Measurements from ENCODE around the gene PLXNB3. TPM values are rescaled to one million over a fixed set of nuclear protein-coding genes. Genes with fewer than 3 reads are reported as not detected.
A peak's percentile ranks its signal among the peaks of the same experiment; 100 is the strongest.

The PLXNB3 gene
- total RNA-seq, 1 donor: 4.3 TPM

DNA sequence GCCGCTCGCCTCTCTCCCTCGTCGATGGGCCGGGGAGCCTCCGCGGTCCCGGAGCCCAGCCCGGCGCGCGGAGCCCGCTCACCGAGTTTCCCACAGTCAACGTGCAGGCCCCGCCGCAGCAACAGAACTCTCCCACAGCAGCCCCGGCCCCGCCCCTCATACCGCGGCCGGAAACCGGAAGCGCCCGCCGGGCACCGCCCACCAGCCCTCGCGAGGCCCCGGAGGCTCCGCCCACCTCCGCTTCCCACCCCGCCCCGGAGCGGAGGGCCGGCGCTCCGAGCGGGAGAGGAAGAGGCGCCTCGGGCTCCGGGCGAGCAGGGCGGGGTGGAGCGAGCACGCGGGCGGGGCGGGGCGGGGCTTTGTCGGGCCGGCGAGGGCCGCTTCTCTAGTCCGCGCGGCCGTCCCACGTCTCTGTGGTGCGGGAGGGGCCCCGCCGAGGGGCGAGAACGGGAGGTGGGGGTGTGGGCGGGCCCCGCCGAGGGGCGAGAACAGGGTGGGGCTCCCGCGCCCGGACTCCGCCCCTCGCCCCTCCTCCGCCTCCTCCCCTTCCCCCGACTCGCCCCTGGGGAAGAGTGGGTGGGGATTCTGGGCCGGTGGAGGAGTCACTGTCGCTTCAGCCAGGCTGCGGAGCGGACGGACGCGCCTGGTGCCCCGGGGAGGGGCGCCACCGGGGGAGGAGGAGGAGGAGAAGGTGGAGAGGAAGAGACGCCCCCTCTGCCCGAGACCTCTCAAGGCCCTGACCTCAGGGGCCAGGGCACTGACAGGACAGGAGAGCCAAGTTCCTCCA is 39.6 kb upstream of the PLXNB3 start, which contains the start of the genes ABCD1 and BCAP31:
Gene ABCD1 (plus strand): TSS at position 605 of the 787 bp plus-strand sequence. CDS start 411 bp downstream, outside the sequence.
Gene BCAP31 (minus strand): TSS at position 136 of the 787 bp plus-strand sequence. CDS start 1,143 bp downstream, outside the sequence.
- Histone ChIP-seq H3K4me1 (ENCODE audit: insufficient read depth, low read length) (peaks cover 27% of the 10 kb centered on the region), H3K27me3 (ENCODE audit: insufficient read depth, low read length) (no peaks in the 10 kb centered on the region), H3K79me2 (ENCODE audit: insufficient read depth, low read length) (peaks cover 43% of the 10 kb centered on the region), H4K20me1 (ENCODE audit: insufficient read depth, low read length) (peaks cover 10% of the 10 kb centered on the region), H3K4me2 (ENCODE audit: insufficient read depth, low read length) (peak within 1 kb of the TSS; percentile 83), H3K9me3 (ENCODE audit: low read depth, low read length) (no peaks in the 10 kb centered on the region), H2AFZ (ENCODE audit: low read length) (peak within 1 kb of the TSS; percentile 22), H3K27ac (ENCODE audit: low read depth, low read length) (peak within 1 kb of the TSS; percentile 65), H3K4me3 (ENCODE audit: insufficient read depth, low read length) (peak within 1 kb of the TSS; percentile 75), H3K36me3 (ENCODE audit: insufficient read depth, low read length) (peaks cover 14% of the 10 kb centered on the region)
- TF ChIP-seq, protein P1, sequence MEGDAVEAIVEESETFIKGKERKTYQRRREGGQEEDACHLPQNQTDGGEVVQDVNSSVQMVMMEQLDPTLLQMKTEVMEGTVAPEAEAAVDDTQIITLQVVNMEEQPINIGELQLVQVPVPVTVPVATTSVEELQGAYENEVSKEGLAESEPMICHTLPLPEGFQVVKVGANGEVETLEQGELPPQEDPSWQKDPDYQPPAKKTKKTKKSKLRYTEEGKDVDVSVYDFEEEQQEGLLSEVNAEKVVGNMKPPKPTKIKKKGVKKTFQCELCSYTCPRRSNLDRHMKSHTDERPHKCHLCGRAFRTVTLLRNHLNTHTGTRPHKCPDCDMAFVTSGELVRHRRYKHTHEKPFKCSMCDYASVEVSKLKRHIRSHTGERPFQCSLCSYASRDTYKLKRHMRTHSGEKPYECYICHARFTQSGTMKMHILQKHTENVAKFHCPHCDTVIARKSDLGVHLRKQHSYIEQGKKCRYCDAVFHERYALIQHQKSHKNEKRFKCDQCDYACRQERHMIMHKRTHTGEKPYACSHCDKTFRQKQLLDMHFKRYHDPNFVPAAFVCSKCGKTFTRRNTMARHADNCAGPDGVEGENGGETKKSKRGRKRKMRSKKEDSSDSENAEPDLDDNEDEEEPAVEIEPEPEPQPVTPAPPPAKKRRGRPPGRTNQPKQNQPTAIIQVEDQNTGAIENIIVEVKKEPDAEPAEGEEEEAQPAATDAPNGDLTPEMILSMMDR (IDR thresholded peaks at IDR 0.05; ENCODE audit: extremely low read depth, low read depth, low read length): no peak
- DNase-seq (ENCODE audit: insufficient read length, low spot score, missing footprints): peak; percentile 98

DNA sequence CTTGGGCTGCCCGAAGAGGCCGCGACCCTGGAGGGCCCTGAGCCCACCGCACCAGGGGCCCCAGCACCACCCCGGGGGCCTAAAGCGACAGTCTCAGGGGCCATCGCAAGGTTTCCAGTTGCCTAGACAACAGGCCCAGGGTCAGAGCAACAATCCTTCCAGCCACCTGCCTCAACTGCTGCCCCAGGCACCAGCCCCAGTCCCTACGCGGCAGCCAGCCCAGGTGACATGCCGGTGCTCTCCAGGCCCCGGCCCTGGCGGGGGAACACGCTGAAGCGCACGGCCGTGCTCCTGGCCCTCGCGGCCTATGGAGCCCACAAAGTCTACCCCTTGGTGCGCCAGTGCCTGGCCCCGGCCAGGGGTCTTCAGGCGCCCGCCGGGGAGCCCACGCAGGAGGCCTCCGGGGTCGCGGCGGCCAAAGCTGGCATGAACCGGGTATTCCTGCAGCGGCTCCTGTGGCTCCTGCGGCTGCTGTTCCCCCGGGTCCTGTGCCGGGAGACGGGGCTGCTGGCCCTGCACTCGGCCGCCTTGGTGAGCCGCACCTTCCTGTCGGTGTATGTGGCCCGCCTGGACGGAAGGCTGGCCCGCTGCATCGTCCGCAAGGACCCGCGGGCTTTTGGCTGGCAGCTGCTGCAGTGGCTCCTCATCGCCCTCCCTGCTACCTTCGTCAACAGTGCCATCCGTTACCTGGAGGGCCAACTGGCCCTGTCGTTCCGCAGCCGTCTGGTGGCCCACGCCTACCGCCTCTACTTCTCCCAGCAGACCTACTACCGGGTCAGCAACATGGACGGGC is 38.8 kb upstream of the PLXNB3 start:
- DNase-seq (ENCODE audit: insufficient read length, low spot score, missing footprints): peak; percentile 56
- Histone ChIP-seq H3K9me3 (ENCODE audit: low read depth, low read length) (no peaks in the 10 kb centered on the region), H3K4me2 (ENCODE audit: insufficient read depth, low read length) (peak overlapping the region; percentile 57), H3K4me3 (ENCODE audit: insufficient read depth, low read length) (peak overlapping the region; percentile 75), H3K27me3 (ENCODE audit: insufficient read depth, low read length) (no peaks in the 10 kb centered on the region), H4K20me1 (ENCODE audit: insufficient read depth, low read length) (peaks cover 6% of the 10 kb centered on the region), H3K4me1 (ENCODE audit: insufficient read depth, low read length) (peaks cover 27% of the 10 kb centered on the region), H3K27ac (ENCODE audit: low read depth, low read length) (peak overlapping the region; percentile 8), H3K36me3 (ENCODE audit: insufficient read depth, low read length) (peaks cover 6% of the 10 kb centered on the region), H3K79me2 (ENCODE audit: insufficient read depth, low read length) (peaks cover 36% of the 10 kb centered on the region), H2AFZ (ENCODE audit: low read length) (no peak overlapping the region)
- TF ChIP-seq, protein P1 (IDR thresholded peaks at IDR 0.05; ENCODE audit: extremely low read depth, low read depth, low read length): no peak

DNA sequence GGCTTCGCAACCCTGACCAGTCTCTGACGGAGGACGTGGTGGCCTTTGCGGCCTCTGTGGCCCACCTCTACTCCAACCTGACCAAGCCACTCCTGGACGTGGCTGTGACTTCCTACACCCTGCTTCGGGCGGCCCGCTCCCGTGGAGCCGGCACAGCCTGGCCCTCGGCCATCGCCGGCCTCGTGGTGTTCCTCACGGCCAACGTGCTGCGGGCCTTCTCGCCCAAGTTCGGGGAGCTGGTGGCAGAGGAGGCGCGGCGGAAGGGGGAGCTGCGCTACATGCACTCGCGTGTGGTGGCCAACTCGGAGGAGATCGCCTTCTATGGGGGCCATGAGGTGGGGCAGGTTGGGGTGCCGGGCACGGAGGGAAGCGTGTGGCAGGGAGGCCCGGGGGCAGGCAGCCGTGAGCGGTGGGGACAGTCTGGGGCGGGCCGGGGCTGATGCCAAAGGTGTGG is 38.2 kb upstream of the PLXNB3 start:
- H3K9me3 ChIP-seq (ENCODE audit: low read depth, low read length): no peaks in the 10 kb centered on the region
- peaks cover 6% of the 10 kb centered on the region for H4K20me1 ChIP-seq (ENCODE audit: insufficient read depth, low read length)
- TF ChIP-seq, protein P1 (IDR thresholded peaks at IDR 0.05; ENCODE audit: extremely low read depth, low read depth, low read length): no peak
- H3K79me2 ChIP-seq (ENCODE audit: insufficient read depth, low read length): peaks cover 31% of the 10 kb centered on the region
- H2AFZ ChIP-seq (ENCODE audit: low read length): no peak overlapping the region
- peaks cover under 1% of the 10 kb centered on the region for H3K36me3 ChIP-seq (ENCODE audit: insufficient read depth, low read length)
- H3K27ac ChIP-seq (ENCODE audit: low read depth, low read length): no peak overlapping the region
- H3K27me3 ChIP-seq (ENCODE audit: insufficient read depth, low read length): no peaks in the 10 kb centered on the region
- peak overlapping the region; percentile 51 for H3K4me3 ChIP-seq (ENCODE audit: insufficient read depth, low read length)
- H3K4me1 ChIP-seq (ENCODE audit: insufficient read depth, low read length): peaks cover 27% of the 10 kb centered on the region
- H3K4me2 ChIP-seq (ENCODE audit: insufficient read depth, low read length): peak overlapping the region; percentile 19
- no peak for DNase-seq (ENCODE audit: insufficient read length, low spot score, missing footprints)
